ENCODE data around the gene CES1.
"Not testable (repeated sequence)": the region's sequence is repeated elsewhere in the genome, so short reads cannot be mapped to it uniquely, and the experiment has no call there.

DNA sequence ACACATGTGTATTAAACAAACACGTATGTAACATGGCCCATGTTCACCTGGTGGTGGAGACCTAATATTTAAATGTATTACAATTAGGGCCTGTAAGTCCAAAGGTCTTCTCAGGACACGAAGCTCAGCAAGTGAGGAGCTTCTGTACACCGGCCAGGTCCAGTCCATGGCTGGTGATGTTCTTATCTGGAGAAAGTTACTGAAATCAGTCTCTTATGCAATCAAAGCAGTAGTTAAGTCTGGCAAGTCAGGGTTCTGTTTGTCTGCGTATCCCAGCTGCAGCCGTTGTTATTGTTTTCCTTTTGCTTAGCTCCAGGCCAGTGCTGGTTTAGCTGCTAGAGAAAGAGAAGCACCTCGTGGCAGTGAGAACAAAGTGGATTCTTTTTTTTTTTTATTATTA lies 41.4 kb downstream of the CES1 start:
- TF ChIP-seq, protein P1, sequence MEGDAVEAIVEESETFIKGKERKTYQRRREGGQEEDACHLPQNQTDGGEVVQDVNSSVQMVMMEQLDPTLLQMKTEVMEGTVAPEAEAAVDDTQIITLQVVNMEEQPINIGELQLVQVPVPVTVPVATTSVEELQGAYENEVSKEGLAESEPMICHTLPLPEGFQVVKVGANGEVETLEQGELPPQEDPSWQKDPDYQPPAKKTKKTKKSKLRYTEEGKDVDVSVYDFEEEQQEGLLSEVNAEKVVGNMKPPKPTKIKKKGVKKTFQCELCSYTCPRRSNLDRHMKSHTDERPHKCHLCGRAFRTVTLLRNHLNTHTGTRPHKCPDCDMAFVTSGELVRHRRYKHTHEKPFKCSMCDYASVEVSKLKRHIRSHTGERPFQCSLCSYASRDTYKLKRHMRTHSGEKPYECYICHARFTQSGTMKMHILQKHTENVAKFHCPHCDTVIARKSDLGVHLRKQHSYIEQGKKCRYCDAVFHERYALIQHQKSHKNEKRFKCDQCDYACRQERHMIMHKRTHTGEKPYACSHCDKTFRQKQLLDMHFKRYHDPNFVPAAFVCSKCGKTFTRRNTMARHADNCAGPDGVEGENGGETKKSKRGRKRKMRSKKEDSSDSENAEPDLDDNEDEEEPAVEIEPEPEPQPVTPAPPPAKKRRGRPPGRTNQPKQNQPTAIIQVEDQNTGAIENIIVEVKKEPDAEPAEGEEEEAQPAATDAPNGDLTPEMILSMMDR (IDR thresholded peaks at IDR 0.05): not testable (repeated sequence)
- TF ChIP-seq POLR2A (IDR thresholded peaks at IDR 0.05): not testable (repeated sequence)
